Left colon (tissue), 2 donors: ENCODE results near the gene USF3. TPM values are rescaled to one million over a fixed set of nuclear protein-coding genes. Genes with fewer than 3 reads are reported as not detected.
"Not testable (repeated sequence)": the region's sequence is repeated elsewhere in the genome, so short reads cannot be mapped to it uniquely, and the experiment has no call there.

ENCODE experiments used
- ATAC-seq: fragments of 200-7000 bp; cut with Tn5 transposase; one replicate; pipeline ENCODE4 v1.9.1; 2020; ENCODE audit warnings: mild to moderate bottlenecking, moderate library complexity
- DNase-seq, 2 donors: peaks; one replicate each; pipeline ENCODE4 v3.0.0-alpha.2; 2020
- intact Hi-C, 2 donors: fragments of 100-400 bp; cut with DNase I in 1 of 2; cut with micrococcal nuclease in 1 of 2; formaldehyde crosslinking; loops; one replicate each; pipeline versions ENCODE4 v1.11.2 to v1.14.0; 2022; cut with DNase I, micrococcal nuclease
- total RNA-seq, 2 donors: library from RNA; stranded (reverse); fragmentation: NEBNext Ultra II Directional; extraction: Animal tissue kit (Norgen Biotek cat#: 25700); gene quantifications; one replicate each; pipeline ENCODE4 v1.2.1, GENCODE V29; 2021
- donor health status: DM: no; HTN: no; CAD: no.
- donor health status: DM: yes; HTN: yes; CAD: no.

USF3 gene
- total RNA-seq, 2 donors from 2014 or later: 25.5 to 25.6 TPM

DNA sequence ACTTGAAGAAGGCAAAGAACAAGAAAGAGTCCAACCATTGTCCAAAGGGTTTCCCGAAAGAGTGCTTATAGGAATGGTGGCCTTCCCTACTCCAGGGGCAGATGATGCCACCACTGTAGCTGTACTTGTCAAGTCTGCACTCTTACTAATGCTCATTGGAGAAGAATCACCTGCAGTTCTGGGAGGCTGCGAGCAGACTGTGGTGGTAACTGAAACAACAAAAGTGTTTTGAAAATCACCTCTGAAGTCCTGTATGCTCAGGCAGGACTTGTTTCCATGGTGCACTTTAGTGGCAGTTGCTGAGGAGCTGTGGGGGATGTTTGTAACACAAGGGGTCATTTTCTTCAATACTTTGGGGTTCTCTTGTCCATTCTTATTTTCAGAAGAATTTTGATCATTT lies 36.0 kb downstream of the USF3 start:
- no peak for DNase-seq
- intact Hi-C loops: no loop called here
- no peak for ATAC-seq

GRCh38 chr3:113659996-113660395 lies 36.4 kb downstream of the USF3 start:
- intact Hi-C loops: no loop called here
- no peak for DNase-seq
- ATAC-seq: no peak

DNA sequence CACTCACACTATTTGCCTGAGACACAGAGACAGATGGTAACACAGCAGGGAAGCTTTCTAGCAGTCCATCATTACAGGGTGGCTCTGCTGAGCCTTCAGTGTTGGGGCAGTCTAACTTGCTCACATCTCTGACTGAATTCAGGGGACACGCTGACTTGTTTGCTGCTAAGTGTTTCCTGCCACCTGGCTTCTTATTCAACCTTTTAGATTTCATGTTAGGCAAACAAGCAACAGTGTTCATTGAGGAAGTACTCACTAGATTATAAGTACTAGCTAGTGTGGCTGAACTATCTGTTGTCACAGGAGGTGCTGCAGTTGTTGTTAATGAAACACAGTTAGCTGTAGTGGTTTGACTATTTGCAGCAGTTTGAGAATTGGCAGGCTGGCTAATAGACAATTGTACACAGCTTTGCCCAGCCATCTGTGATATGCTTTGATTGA lies 37.3 kb downstream of the USF3 start:
- DNase-seq: no peak
- intact Hi-C loops: no loop called here
- peak; percentile 16 for ATAC-seq

GRCh38 chr3:113658107-113658506 lies 38.3 kb downstream of the USF3 start:
- DNase-seq (no peak), ATAC-seq (no peak)
- intact Hi-C loops: no loop called here

GRCh38 chr3:113654851-113655250 lies 41.6 kb downstream of the USF3 start:
- DNase-seq: no peak
- peak; percentile 60 for ATAC-seq
- intact Hi-C loops: no loop called here

GRCh38 chr3:113654310-113654709 lies 42.1 kb downstream of the USF3 start:
- DNase-seq: no peak
- intact Hi-C loops: no loop called here
- no peak for ATAC-seq

GRCh38 chr3:113649174-113649845 lies 47.1 kb downstream of the USF3 start:
- no peak for DNase-seq
- ATAC-seq: no peak
- intact Hi-C loops: no loop called here

GRCh38 chr3:113648524-113648923 lies 47.9 kb downstream of the USF3 start:
- DNase-seq (no peak), ATAC-seq (no peak)
- intact Hi-C loops: no loop called here

GRCh38 chr3:113643583-113643982 lies 52.9 kb downstream of the USF3 start:
- ATAC-seq (no peak), DNase-seq (no peak)
- intact Hi-C loops: no loop called here

DNA sequence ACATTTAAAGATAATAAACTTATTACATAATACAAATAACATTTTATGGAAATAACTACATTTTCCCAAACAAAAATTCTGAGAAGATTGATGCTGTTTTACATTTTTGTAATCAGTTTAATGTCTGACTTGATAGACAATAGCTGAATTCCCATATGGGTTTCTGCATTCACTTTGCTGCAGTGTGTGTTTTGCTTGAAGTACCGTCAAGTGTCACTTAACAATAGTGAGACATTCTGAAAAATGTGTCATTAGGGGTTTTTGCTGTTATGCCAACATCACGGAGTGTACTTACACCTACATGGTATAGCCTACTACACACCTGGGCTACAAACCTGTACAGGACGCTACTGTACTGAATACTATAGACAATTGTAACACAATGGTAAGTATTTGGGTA lies 57.5 kb downstream of the USF3 start:
- intact Hi-C loops: no loop called here
- no peak for ATAC-seq
- no peak for DNase-seq

- DNase-seq: no peak
- ATAC-seq: no peak
- intact Hi-C loops: no loop called here
Observed at GRCh38 chr3:113637756-113638155, 58.7 kb downstream of the USF3 start.

DNA sequence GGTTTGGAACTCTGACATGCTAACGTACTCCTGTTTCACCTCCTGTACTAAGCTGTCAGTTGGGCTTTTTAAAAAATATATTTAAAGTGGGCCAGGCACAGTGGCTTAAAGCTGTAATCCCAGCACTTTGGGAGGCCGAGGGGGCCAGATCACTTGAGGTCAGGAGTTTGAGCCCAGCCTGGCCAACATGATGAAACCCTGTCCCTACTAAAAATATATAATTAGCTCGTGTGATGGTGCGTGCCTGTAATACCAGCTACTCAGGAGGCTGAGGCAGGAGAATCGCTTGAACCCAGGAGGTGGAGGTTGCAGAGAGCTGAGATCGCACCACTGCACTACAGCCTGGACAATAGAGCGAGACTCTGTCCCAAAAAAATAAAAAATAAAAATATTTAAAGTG lies 60.4 kb downstream of the USF3 start:
- DNase-seq, intact Hi-C loops, ATAC-seq: not testable (repeated sequence)

GRCh38 chr3:113634782-113635474 lies 61.5 kb downstream of the USF3 start:
- DNase-seq (no peak), ATAC-seq (peak; percentile 69)
- intact Hi-C loops: no loop called here

DNA sequence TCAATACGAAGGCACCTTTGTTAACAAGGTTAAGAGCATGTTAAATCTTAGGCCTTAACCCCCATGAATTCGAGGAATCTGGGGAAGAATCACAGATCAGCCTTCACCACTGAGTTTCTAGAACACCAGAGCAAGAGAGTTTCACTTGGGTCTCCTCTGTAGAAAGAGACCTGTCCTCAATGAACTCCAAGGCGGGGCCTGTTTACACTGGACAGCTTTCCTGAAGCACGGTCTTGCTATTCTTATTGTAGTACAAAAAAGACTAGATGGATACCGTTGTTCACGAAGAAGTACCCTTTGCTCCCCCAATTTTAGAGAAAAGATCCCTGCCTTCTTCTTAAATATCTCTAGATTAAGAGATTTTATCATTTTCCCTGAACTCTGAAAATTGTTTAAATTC lies 64.9 kb downstream of the USF3 start:
- peak; percentile 41 for ATAC-seq
- DNase-seq: peak in 1 of 2 donors; percentile 35
- intact Hi-C loops: no loop called here

DNA sequence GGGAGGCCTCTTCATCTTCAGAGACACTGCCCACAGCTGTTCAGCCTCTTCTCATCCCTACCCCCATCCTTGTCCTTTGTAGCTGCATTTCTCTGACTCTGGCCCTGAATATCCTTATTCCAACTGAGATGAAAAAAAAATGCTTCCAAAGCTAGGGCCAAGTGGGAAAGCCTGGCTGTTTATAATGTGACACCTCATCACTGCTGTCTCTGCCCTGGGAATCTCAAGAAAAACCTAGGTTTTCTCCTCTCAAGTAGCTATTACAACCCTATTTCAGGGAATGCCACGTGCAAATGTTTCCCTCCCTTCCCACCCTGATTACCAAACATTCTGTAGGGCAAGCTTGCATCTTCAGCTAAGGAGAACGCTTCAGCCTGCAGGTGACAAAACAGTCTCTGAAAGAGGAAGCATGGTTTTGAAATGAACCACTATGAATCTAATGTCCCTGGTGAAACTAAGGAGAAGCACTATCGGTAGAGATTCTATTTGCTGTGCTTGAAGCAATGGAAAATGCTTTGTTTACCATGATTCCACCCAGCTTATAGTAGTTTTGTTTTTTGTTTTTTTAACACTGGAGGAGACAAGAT lies 65.4 kb downstream of the USF3 start:
- ATAC-seq: no peak
- intact Hi-C loops: no loop called here
- no peak for DNase-seq

- intact Hi-C loops: loop anchor here in 1 of 2 donors (5.0 kb wide), 1 partner anchor 133 kb away; no protein-coding TSS in a partner anchor
- peak in 1 of 2 donors; percentile 14 for DNase-seq
- peak; percentile 73 for ATAC-seq
Observed at GRCh38 chr3:113629584-113630421, 66.6 kb downstream of the USF3 start.

DNA sequence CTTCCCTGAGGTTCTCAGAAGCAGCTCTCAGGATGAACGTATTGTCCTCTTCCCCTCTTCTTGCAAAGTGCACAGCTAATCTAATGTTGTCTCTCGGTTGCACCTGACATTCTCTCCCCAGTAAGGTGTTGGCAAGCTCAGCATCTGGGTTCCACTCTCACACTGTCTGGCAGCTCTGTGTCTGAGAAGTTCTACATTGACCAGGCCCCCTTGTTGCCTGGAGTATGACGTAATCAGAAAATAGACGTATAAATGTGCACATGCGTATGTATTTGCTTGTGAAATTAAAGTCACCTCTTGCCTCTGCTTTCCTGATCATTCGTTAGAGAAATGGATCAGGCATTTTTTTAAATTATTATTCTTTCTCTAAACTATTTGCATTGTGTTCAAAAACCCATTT lies 67.7 kb downstream of the USF3 start:
- DNase-seq: no peak
- intact Hi-C loops: loop anchor here in 1 of 2 donors (5.0 kb wide), 1 partner anchor 131 kb away; no protein-coding TSS in a partner anchor
- no peak for ATAC-seq

DNA sequence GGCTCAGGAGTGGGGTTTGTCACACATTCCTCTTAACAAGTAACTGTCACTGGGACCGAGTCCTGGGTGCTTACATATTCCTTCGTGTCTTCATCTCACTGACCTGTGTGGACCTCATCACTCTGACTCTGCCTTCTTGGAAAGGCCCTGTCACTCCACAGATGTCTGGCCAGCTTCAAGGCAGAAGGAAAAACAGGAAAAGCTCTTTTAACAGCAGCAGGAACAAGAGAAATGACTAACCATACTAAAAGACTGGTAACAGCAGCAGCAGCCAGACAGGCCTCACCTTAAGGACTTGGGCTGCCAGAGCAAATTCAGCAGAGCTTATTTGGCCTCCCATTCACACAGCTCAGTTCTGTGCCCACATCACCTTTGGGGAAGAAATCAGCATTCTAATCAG lies 68.1 kb downstream of the USF3 start:
- ATAC-seq: no peak
- intact Hi-C loops: loop anchor here in 1 of 2 donors (5.0 kb wide), 1 partner anchor 131 kb away; no protein-coding TSS in a partner anchor
- no peak for DNase-seq
